Activated CD8-positive, alpha-beta T cell treated with anti-CD3 and anti-CD28 coated beads, Interleukin-2, amount 10 ng/mL, durations not matched to agents 7 days and 5 days (primary cell): ENCODE results near the gene GAS7. TPM values are rescaled to one million over a fixed set of nuclear protein-coding genes. Genes with fewer than 3 reads are reported as not detected.

ENCODE experiments used
- ATAC-seq: fragments of 150-1000 bp; cut with Tn5 transposase; one replicate; pipeline ENCODE4 v1.10.0; 2021; ENCODE audit warnings: moderate library complexity
- CTCF ChIA-PET: fragments of 350-600 bp; sonication (Branson Sonifier 250); formaldehyde crosslinking; loops from one replicate; lab custom pipeline; 2021; ENCODE audit warnings: antibody characterized with exemption; lab: Charles Lee
- POLR2A ChIA-PET: fragments of 350-600 bp; sonication (Branson Sonifier 250); formaldehyde crosslinking; loops from one replicate; lab custom pipeline; 2021; ENCODE audit warnings: antibody characterized with exemption; lab: Charles Lee
- DNase-seq: peaks from one replicate; pipeline ENCODE4 v3.0.0-alpha.2; 2020
- H3K27ac Mint-ChIP-seq: one replicate; pipeline ENCODE4 v1.8.0; 2021; ENCODE audit warnings: mild to moderate bottlenecking, mixed read lengths
- H3K27me3 Mint-ChIP-seq: one replicate; pipeline ENCODE4 v1.8.0; 2021; ENCODE audit warnings: low read depth, mixed read lengths
- H3K36me3 Mint-ChIP-seq: one replicate; pipeline ENCODE4 v1.8.0; 2021; ENCODE audit warnings: low read depth, mixed read lengths
- H3K4me1 Mint-ChIP-seq: one replicate; pipeline ENCODE4 v1.8.0; 2021; ENCODE audit warnings: low read depth, mixed read lengths
- H3K4me3 Mint-ChIP-seq: one replicate; pipeline ENCODE4 v1.8.0; 2021; ENCODE audit warnings: mild to moderate bottlenecking, mixed read lengths
- H3K9me3 Mint-ChIP-seq: one replicate; pipeline ENCODE4 v1.8.0; 2022; ENCODE audit warnings: mixed read lengths; ENCODE audit not compliant: insufficient read depth
- total RNA-seq, 2 experiments: library from RNA; stranded (reverse); gene quantifications; one replicate each; pipeline ENCODE4 v1.2.3, GENCODE V29; 2021

The GAS7 gene
- total RNA-seq, 2 experiments from 2014 or later: 0.61 to 1.6 TPM

GRCh38 chr17:10046786-10047785, 151.3 kb downstream of the GAS7 start:
- Mint-ChIP-seq H3K4me1 (peaks cover 18% of the 10 kb centered on the region), H3K36me3 (no peaks in the 10 kb centered on the region), H3K27me3 (peaks cover 3% of the 10 kb centered on the region), H3K9me3 (no peaks in the 10 kb centered on the region), H3K4me3 (no peak overlapping the region), H3K27ac (no peak overlapping the region)
- ATAC-seq: no peak
- no peak for DNase-seq
- ChIA-PET POLR2A (no interaction called here), CTCF (no interaction called here)

GRCh38 chr17:10045871-10046658, 152.3 kb downstream of the GAS7 start:
- Mint-ChIP-seq H3K36me3 (no peaks in the 10 kb centered on the region), H3K27me3 (peaks cover 5% of the 10 kb centered on the region), H3K9me3 (no peaks in the 10 kb centered on the region), H3K4me1 (peaks cover 13% of the 10 kb centered on the region), H3K27ac (no peak overlapping the region), H3K4me3 (no peak overlapping the region)
- no peak for DNase-seq
- ChIA-PET CTCF (no interaction called here), POLR2A (no interaction called here)
- no peak for ATAC-seq

- no peaks in the 10 kb centered on the region for H3K9me3 Mint-ChIP-seq
- POLR2A ChIA-PET: no interaction called here
- no peak overlapping the region for H3K4me3 Mint-ChIP-seq
- CTCF ChIA-PET: interaction anchor here (1.0 kb wide), 1 partner anchor 10 kb away, joined by 3 read pairs; no protein-coding TSS in a partner anchor
- no peaks in the 10 kb centered on the region for H3K36me3 Mint-ChIP-seq
- no peak for ATAC-seq
- H3K27me3 Mint-ChIP-seq: peaks cover 5% of the 10 kb centered on the region
- H3K27ac Mint-ChIP-seq: no peak overlapping the region
- peaks cover 4% of the 10 kb centered on the region for H3K4me1 Mint-ChIP-seq
- DNase-seq: no peak
Observed at GRCh38 chr17:10042589-10043244, 155.7 kb downstream of the GAS7 start.

- H3K9me3 Mint-ChIP-seq: no peaks in the 10 kb centered on the region
- peaks cover 5% of the 10 kb centered on the region for H3K27me3 Mint-ChIP-seq
- no peaks in the 10 kb centered on the region for H3K36me3 Mint-ChIP-seq
- H3K27ac Mint-ChIP-seq: no peak overlapping the region
- DNase-seq (no peak), ATAC-seq (no peak)
- no peak overlapping the region for H3K4me3 Mint-ChIP-seq
- H3K4me1 Mint-ChIP-seq: peaks cover 3% of the 10 kb centered on the region
- CTCF ChIA-PET: no interaction called here
- POLR2A ChIA-PET: no interaction called here
Observed at GRCh38 chr17:10041916-10042588, 156.4 kb downstream of the GAS7 start.

GRCh38 chr17:10041287-10041612, 157.2 kb downstream of the GAS7 start:
- ChIA-PET CTCF (no interaction called here), POLR2A (no interaction called here)
- ATAC-seq: no peak
- Mint-ChIP-seq H3K27ac (no peak overlapping the region), H3K36me3 (no peaks in the 10 kb centered on the region), H3K9me3 (no peaks in the 10 kb centered on the region), H3K4me3 (no peak overlapping the region), H3K4me1 (no peaks in the 10 kb centered on the region), H3K27me3 (peaks cover 5% of the 10 kb centered on the region)
- DNase-seq: no peak

- H3K36me3 Mint-ChIP-seq: no peaks in the 10 kb centered on the region
- ChIA-PET CTCF (no interaction called here), POLR2A (no interaction called here)
- H3K4me3 Mint-ChIP-seq: no peak overlapping the region
- no peak for ATAC-seq
- no peaks in the 10 kb centered on the region for H3K4me1 Mint-ChIP-seq
- H3K9me3 Mint-ChIP-seq: no peaks in the 10 kb centered on the region
- peaks cover 2% of the 10 kb centered on the region for H3K27me3 Mint-ChIP-seq
- no peak for DNase-seq
- no peak overlapping the region for H3K27ac Mint-ChIP-seq
Observed at GRCh38 chr17:10036511-10037061, 161.8 kb downstream of the GAS7 start.

- H3K4me3 Mint-ChIP-seq: no peak overlapping the region
- CTCF ChIA-PET: no interaction called here
- POLR2A ChIA-PET: no interaction called here
- H3K9me3 Mint-ChIP-seq: no peaks in the 10 kb centered on the region
- ATAC-seq: no peak
- no peak for DNase-seq
- H3K27ac Mint-ChIP-seq: no peak overlapping the region
- no peaks in the 10 kb centered on the region for H3K36me3 Mint-ChIP-seq
- H3K27me3 Mint-ChIP-seq: no peaks in the 10 kb centered on the region
- no peaks in the 10 kb centered on the region for H3K4me1 Mint-ChIP-seq
Observed at GRCh38 chr17:10035885-10036284, 162.5 kb downstream of the GAS7 start.

GRCh38 chr17:10034719-10035475, 163.5 kb downstream of the GAS7 start:
- no peaks in the 10 kb centered on the region for H3K9me3 Mint-ChIP-seq
- no peak overlapping the region for H3K27ac Mint-ChIP-seq
- POLR2A ChIA-PET: no interaction called here
- H3K4me1 Mint-ChIP-seq: no peaks in the 10 kb centered on the region
- no peaks in the 10 kb centered on the region for H3K36me3 Mint-ChIP-seq
- H3K4me3 Mint-ChIP-seq: no peak overlapping the region
- CTCF ChIA-PET: no interaction called here
- no peak for ATAC-seq
- no peaks in the 10 kb centered on the region for H3K27me3 Mint-ChIP-seq
- DNase-seq: no peak

GRCh38 chr17:10033959-10034358, 164.4 kb downstream of the GAS7 start:
- no peaks in the 10 kb centered on the region for H3K27me3 Mint-ChIP-seq
- H3K4me3 Mint-ChIP-seq: no peak overlapping the region
- ChIA-PET CTCF (no interaction called here), POLR2A (interaction anchor here (0.7 kb wide), 1 partner anchor 508 kb away, joined by 3 read pairs; no protein-coding TSS in a partner anchor)
- no peak overlapping the region for H3K27ac Mint-ChIP-seq
- ATAC-seq (no peak), DNase-seq (no peak)
- no peaks in the 10 kb centered on the region for H3K4me1 Mint-ChIP-seq
- no peaks in the 10 kb centered on the region for H3K36me3 Mint-ChIP-seq
- no peaks in the 10 kb centered on the region for H3K9me3 Mint-ChIP-seq

GRCh38 chr17:10033449-10033848, 165.0 kb downstream of the GAS7 start:
- POLR2A ChIA-PET: no interaction called here
- no peak overlapping the region for H3K4me3 Mint-ChIP-seq
- H3K4me1 Mint-ChIP-seq: no peaks in the 10 kb centered on the region
- H3K27ac Mint-ChIP-seq: no peak overlapping the region
- no peaks in the 10 kb centered on the region for H3K27me3 Mint-ChIP-seq
- no peaks in the 10 kb centered on the region for H3K36me3 Mint-ChIP-seq
- no peaks in the 10 kb centered on the region for H3K9me3 Mint-ChIP-seq
- DNase-seq (no peak), ATAC-seq (no peak)
- CTCF ChIA-PET: interaction anchor here (1.0 kb wide), 1 partner anchor 10 kb away, joined by 3 read pairs; no protein-coding TSS in a partner anchor
